LNCaP clone FGC (cell line): Measurements from ENCODE around the gene MRGPRE.
"Not testable (repeated sequence)": the region's sequence is repeated elsewhere in the genome, so short reads cannot be mapped to it uniquely, and the experiment has no call there.

Experiments used
- DNase-seq: peaks from one replicate; pipeline ENCODE4 v3.0.0-alpha.2; 2011; ENCODE audit warnings: low read depth
- H3K4me3 ChIP-seq: 2 replicates; pipeline ENCODE4 v1.5.1; 2011; ENCODE audit warnings: mild to moderate bottlenecking, low read depth, low read length, control low read depth
- TF ChIP-seq, protein P1 (sequence below): IDR thresholded peaks from 2 replicates; pipeline ENCODE4 v1.5.1; 2012; ENCODE audit warnings: mild to moderate bottlenecking; ENCODE audit not compliant: control insufficient read depth, insufficient read depth; ENCODE audit errors: extremely low read depth

Gene MRGPRE, protein sequence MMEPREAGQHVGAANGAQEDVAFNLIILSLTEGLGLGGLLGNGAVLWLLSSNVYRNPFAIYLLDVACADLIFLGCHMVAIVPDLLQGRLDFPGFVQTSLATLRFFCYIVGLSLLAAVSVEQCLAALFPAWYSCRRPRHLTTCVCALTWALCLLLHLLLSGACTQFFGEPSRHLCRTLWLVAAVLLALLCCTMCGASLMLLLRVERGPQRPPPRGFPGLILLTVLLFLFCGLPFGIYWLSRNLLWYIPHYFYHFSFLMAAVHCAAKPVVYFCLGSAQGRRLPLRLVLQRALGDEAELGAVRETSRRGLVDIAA

DNA sequence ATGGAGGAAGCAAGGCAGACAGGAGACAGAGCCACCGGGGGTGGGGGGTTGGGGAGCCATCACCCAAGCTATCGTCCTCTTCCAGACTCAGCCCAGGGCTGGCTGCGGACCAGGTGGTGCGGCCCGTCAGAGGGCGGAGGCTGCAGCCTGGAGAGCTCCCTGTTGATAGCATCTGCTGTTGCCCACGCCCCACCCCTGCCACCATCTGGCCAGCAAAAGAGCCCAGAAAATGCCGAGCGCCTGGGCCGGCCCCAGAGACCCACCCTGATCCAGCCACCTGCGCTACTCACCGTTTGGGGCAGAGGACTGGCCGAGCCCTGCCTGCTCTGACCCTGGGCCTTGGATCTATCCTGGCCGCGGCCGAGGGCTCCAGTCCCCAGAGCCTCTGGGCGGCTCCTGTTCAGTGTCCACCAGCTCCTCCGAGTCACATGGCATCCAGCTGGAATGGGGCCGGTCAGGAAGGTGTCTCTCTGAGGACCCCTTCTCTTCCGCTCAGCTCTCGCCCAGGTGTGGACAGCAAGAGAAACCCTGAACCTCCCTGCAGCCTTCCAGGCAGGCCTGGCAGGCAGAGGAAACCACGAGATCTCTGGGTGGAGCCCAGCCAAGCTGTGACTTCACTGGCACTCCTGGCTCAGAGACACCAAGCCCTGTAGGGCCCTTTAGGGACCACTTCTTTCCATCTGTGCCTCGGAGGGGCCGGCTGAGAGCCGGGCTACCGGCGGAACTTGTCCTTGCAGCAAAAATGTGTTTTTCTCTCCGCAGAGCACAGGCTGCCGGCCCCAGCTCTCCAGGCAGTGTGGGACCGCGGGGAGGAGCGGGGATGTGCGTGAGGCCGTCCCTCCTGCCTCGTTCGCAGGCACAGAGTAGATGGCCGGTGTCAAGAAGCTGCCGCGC is at the start of gene MRGPRE:
Gene MRGPRE, minus strand, starts transcription at position 567 of the 894 bp plus-strand sequence. CDS start 3,618 bp downstream, outside the sequence.
- H3K4me3 ChIP-seq = no peak within 1 kb of the TSS
- no peak for DNase-seq
- TF ChIP-seq, protein P1, sequence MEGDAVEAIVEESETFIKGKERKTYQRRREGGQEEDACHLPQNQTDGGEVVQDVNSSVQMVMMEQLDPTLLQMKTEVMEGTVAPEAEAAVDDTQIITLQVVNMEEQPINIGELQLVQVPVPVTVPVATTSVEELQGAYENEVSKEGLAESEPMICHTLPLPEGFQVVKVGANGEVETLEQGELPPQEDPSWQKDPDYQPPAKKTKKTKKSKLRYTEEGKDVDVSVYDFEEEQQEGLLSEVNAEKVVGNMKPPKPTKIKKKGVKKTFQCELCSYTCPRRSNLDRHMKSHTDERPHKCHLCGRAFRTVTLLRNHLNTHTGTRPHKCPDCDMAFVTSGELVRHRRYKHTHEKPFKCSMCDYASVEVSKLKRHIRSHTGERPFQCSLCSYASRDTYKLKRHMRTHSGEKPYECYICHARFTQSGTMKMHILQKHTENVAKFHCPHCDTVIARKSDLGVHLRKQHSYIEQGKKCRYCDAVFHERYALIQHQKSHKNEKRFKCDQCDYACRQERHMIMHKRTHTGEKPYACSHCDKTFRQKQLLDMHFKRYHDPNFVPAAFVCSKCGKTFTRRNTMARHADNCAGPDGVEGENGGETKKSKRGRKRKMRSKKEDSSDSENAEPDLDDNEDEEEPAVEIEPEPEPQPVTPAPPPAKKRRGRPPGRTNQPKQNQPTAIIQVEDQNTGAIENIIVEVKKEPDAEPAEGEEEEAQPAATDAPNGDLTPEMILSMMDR = no peak

DNA sequence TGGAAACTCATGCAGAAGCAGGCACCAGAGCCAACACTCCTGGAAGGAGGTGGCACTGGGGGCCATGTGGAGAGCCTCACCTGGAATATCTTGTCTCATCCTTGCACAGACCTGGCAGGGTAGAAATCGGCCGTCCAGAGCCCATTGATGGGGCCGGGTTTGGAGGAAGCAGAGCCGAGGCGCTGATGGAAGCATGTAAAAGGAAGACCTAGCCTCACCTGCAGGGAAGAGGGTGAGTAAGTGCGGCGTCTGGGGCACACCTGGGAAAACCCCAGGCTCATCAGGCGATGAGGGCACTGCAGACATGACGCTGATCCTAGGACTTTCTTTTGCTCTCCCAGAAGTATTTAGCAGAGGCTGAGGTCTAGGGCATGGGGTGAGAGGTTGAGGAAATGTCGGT is 48.9 kb upstream of the MRGPRE start:
- H3K4me3 ChIP-seq, DNase-seq: not testable (repeated sequence)

DNA sequence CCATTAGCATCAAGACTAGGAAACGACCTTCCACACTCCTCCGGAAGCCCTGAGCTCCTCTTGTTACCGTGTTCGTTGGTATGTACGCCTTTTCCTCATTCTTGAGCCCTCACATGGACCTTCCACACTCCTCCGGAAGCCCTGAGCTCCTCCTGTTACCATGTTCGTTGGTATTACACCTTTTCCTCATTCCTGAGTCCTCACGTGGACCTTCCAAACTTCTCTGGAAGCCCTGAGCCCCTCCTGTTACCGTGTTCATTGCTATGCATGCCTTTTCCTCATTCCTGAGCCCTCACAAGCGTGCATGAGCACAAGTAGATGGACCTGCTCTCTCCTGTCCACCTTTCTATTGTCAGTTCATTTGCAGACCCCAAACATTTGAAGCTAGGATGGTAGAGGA is 48.4 kb upstream of the MRGPRE start:
- DNase-seq, H3K4me3 ChIP-seq: not testable (repeated sequence)

DNA sequence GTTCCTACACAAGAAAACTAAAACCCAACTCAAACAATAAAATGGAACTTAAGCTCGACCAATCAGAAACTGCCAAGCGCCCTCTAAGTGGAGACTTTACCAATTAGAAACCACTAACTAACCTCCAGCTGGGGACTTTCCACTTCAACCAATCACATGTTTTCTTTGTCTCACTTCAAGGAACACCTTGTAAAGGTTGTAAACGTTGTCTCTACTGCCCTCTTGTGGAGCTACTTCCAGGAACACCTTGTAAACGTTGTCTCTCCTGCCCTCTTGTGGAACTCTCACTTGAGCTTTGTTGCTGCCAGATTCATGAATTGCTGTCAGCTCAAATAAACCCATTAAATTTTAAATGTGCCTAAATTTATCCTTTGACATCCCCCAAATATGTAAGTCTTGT is 46.7 kb upstream of the MRGPRE start:
- DNase-seq, H3K4me3 ChIP-seq: not testable (repeated sequence)

DNA sequence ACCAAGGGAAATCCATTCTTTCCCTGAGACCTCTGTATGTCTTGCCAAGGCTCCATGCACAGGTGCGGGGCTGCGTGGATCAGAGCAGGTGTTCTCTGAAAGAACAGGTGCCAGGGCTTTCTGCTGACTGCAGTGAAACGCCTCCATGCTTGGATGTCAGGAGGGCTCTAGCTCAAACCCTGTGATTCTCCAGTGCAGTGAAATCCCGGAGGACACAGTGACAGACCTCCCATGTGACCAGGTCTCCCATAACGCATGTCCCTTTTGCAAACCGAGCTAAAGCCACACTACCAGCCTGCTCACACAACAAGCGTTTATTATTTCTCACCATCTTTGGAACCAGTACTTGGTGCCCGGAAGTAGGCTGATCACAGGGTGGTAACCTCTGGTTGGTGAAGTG is 41.4 kb upstream of the MRGPRE start:
- H3K4me3 ChIP-seq, DNase-seq: not testable (repeated sequence)

DNA sequence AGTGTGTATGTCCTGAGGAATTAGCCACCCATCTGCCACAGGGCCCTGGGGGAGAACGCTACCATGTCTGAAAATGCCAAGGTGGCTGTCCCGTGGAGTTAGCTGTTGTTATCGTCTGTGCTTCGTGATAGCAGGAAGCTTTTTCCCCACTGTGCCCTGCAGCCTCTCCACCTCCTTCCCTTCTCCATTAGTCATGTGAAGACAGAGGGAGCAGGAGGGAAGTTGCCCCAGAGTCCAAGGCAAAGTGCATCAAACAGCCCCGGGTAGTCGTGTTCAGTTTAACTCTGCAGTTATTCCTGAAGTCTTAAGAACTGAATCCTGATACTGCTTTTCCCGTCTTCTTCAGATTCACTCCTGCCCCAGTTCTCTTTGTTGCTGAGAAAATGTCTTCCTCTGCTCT is 30.3 kb upstream of the MRGPRE start:
- not testable (repeated sequence) for DNase-seq, H3K4me3 ChIP-seq

DNA sequence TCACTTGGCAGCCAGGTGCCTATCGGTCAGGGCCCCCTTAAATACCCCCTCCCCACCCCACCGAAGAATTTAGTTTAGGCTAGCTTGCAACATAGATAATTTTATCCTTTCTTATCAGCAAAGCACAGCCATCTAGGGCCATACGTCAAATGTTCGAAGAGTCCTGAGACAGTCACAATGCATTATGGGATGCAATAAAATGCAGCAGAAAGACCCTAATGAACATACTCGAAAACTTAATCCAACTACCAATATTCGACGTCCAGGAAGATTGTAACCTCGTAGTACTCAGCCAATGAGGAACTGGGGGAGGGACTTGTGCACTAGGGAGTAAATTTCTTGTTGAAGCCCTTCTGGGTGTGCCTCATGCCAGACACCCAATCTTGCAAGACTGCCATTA is 29.6 kb upstream of the MRGPRE start:
- not testable (repeated sequence) for H3K4me3 ChIP-seq

DNA sequence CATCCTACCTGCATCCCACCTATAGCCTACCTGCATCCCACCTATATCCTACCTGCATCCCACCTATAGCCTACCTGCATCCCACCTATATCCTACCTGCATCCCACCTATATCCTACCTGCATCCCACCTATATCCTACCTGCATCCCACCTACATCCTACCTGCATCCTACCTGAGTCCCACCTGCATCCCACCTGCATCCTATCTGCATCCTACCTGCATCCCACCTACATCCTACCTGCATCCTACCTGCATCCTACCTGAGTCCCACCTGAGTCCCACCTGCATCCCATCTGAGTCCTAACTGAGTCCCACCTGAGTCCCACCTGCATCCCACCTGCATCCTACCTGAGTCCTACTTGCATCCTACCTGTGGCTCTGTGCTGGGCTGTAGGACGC is 25.3 kb upstream of the MRGPRE start:
- DNase-seq, H3K4me3 ChIP-seq: not testable (repeated sequence)

More for the DNA sequence above, 29.6 kb upstream of the MRGPRE start:
- DNase-seq = not testable (repeated sequence)

DNA sequence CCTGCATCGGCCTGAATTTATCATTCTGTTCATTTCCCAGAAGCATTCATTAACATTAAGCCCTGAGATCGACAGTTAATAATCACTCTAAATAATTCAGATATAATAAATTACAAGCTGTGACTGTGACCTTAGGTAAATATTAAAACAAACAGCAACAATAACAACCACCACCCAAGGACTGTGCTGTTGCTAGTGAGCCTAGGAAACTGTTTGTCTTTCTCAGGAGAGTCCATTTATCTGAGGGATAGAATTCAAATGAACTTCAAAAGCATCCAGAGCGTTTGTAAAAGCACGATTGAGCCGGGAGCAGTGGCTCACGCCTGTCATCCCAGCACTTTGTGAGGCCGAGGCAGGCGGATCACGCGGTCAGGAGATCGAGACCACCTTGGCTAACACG is 23.0 kb upstream of the MRGPRE start:
- not testable (repeated sequence) for H3K4me3 ChIP-seq, DNase-seq

DNA sequence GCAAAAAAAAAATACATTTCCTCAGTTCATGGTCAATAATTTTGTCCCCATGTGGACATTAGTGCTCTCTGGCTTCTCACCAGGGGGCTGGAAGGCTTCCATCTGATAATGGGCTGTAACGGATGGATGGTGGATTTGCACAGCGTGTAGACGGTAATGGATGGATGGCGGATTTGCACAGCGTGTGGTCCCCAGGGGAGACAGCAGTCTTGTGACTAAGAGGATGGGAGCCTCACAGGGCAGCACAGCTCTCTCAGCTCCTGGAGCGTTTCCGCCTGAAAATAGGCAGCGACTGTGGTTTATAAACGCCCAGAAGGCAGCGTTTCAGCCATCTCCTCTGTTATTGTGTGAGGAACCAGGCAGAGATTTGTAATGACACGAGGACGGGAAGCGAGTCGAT is 22.6 kb upstream of the MRGPRE start:
- not testable (repeated sequence) for H3K4me3 ChIP-seq, DNase-seq

DNA sequence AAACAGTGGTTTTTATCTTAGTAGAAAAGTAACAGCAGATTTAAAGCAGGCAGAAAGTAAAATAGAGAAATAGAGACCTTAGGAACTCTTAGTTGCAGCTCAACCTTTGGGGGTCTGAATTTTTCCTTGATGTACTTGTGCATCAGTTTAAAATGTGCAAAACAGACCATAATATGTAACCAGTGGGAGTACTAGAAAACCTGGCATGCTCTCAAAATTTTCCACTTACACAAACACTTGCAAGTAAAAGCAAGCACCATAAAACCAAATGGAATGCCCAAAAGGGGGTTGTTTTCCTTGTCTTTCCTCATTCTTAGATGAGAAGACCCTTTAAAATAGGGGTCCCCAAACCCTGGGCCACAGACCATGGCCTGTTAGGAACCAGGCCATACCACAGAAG is 12.9 kb upstream of the MRGPRE start:
- no peak overlapping the region for H3K4me3 ChIP-seq
- TF ChIP-seq, protein P1 = no peak
- peak; percentile 1 for DNase-seq

DNA sequence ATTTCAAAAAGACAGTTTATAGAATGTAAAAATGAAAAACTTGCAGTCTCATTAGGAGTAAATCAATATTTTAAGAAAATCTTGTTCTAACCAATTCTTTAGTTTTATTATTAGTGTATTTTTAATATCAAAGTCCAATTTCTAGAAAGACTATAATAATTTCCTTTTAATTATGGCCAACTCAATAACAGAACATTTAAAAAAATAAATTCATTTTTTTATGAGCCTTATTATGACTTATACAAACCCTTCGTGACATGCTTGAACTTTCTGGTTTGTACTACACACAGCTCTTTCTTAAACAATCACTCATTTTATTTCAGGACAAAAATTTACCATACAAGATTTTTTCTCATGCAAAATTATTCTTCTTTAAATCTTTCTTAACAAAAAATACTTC is 11.7 kb upstream of the MRGPRE start:
- TF ChIP-seq, protein P1 = no peak
- no peak for DNase-seq
- no peak overlapping the region for H3K4me3 ChIP-seq
